ENCODE measurements around the gene SNORC.
A peak's percentile ranks its signal among the peaks of the same experiment; 100 is the strongest.
"Not testable (repeated sequence)": the region's sequence is repeated elsewhere in the genome, so short reads cannot be mapped to it uniquely, and the experiment has no call there.

Gene SNORC

DNA sequence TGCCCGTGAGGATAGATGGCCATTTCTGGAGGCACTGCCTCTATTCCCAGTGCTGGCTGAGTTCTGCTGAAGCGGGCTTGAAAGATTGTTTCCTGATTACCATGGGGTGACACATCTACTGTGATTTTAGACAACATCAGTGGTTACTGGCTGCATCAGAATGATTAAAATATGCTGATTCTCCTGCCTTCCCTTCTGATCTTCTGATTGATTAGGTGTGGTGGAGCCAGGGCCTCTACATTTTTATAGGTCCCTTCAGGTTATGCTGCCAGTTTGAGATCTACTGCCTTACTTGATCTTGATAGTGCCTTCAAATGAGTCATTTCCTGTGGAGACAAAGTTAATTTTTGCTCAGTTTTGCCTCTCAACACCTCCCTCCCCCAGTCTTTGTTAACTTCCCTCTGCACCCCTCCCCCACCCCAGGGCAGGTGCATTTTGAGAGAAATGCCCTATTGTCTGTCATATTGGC lies 31.6 kb upstream of the SNORC start:
- DNase-seq (ENCODE audit: low read depth), result no peak
- no peak overlapping the region for H3K4me3 ChIP-seq (ENCODE audit: low read depth, low read length)
- no peak for TF ChIP-seq CTCF (IDR thresholded peaks at IDR 0.05; ENCODE audit: control insufficient read depth, extremely low read depth, insufficient read depth)

GRCh38 chr2:232839411-232840079 lies 30.5 kb upstream of the SNORC start:
- TF ChIP-seq CTCF (IDR thresholded peaks at IDR 0.05; ENCODE audit: control insufficient read depth, extremely low read depth, insufficient read depth), result no peak
- peak; percentile 48 for DNase-seq (ENCODE audit: low read depth)
- no peak overlapping the region for H3K4me3 ChIP-seq (ENCODE audit: low read depth, low read length)

- no peak overlapping the region for H3K4me3 ChIP-seq (ENCODE audit: low read depth, low read length)
- no peak for TF ChIP-seq CTCF (IDR thresholded peaks at IDR 0.05; ENCODE audit: control insufficient read depth, extremely low read depth, insufficient read depth)
- no peak for DNase-seq (ENCODE audit: low read depth)
Measured at GRCh38 chr2:232842689-232843088, 27.4 kb upstream of the SNORC start.

- DNase-seq (ENCODE audit: low read depth), result no peak
- no peak overlapping the region for H3K4me3 ChIP-seq (ENCODE audit: low read depth, low read length)
- TF ChIP-seq CTCF (IDR thresholded peaks at IDR 0.05; ENCODE audit: control insufficient read depth, extremely low read depth, insufficient read depth), result no peak
Measured at GRCh38 chr2:232843834-232844233, 26.2 kb upstream of the SNORC start.

DNA sequence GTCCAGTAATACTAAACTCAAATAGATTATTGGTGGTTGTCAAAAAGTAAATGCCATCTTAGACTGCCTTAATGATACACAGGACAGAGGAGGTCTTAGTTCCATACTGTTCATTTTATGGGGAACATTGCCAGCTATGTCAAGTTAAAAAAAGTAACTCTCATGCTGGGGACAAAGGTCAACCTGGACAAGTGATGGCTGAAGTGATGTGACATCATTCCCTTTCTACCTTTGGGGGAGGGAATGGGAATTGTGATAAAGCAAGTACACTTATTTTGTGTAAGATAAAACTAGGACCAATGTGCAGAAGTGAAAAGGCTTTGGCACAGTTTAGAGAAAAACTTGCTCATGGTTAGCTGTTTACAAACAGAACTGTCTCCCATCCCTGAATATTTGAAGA lies 24.0 kb upstream of the SNORC start:
- no peak for TF ChIP-seq CTCF (IDR thresholded peaks at IDR 0.05; ENCODE audit: control insufficient read depth, extremely low read depth, insufficient read depth)
- DNase-seq (ENCODE audit: low read depth), result no peak
- H3K4me3 ChIP-seq (ENCODE audit: low read depth, low read length), result no peak overlapping the region

GRCh38 chr2:232850039-232850438 lies 20.0 kb upstream of the SNORC start:
- no peak for TF ChIP-seq CTCF (IDR thresholded peaks at IDR 0.05; ENCODE audit: control insufficient read depth, extremely low read depth, insufficient read depth)
- no peak for DNase-seq (ENCODE audit: low read depth)
- no peak overlapping the region for H3K4me3 ChIP-seq (ENCODE audit: low read depth, low read length)

GRCh38 chr2:232852081-232852480 lies 18.0 kb upstream of the SNORC start:
- DNase-seq (ENCODE audit: low read depth); H3K4me3 ChIP-seq (ENCODE audit: low read depth, low read length): not testable (repeated sequence)

Data from LNCaP clone FGC (cell line).